K562 (cell line): ENCODE results near the gene NPEPPS. TPM values are rescaled to one million over a fixed set of nuclear protein-coding genes. Genes with fewer than 3 reads are reported as not detected.
A peak's percentile ranks its signal among the peaks of the same experiment; 100 is the strongest.

ENCODE experiments used
- ATAC-seq: fragments of 200-7000 bp; cut with Tn5 transposase; 3 replicates; pipeline ENCODE4 v1.9.1; 2020; ENCODE audit warnings: moderate library complexity
- BruUV-seq: library from RNA; stranded (reverse); fragments of 400-500 nt; replicated peaks from 2 replicates; lab custom pipeline; 2021; lab: Mats Ljungman, UMichigan
- CTCF ChIA-PET: fragments of 300-600 bp; formaldehyde crosslinking; extraction: SDS; loops from one replicate; lab custom pipeline; 2021; ENCODE audit warnings: low intra/inter-chr PET ratio; lab: Yijun Ruan, JAX
- POLR2A ChIA-PET: fragments of 300-600, 350-650 bp; sonication (Branson Sonifier 250); formaldehyde crosslinking; extraction: SDS; loops from one replicate; lab custom pipeline; 2021; ENCODE audit warnings: antibody characterized with exemption, inconsistent platforms; lab: Yijun Ruan, JAX
- DNase-seq, 4 experiments: peaks; one replicate each; pipeline versions ENCODE4 v3.0.0 to v3.0.0-alpha.2; 2011 to 2018; ENCODE audit warnings: low spot score in 3 of 4, mixed read lengths in 3 of 4; ENCODE audit errors: extremely low read depth in 1 of 4
- FAIRE-seq: peaks from 2 replicates; lab custom pipeline; 2011; peaks lifted over from hg19 to GRCh38; lab: Jason Lieb, UNC
- H2AFZ ChIP-seq: 2 replicates; pipeline ENCODE4 v1.6.0; 2011; ENCODE audit warnings: low read depth, low read length, control low read depth, inconsistent platforms
- H3K27ac ChIP-seq: fragments of 200-600 bp; 3 replicates; pipeline ENCODE4 v1.8.0; 2011; ENCODE audit warnings: low read depth, mild to moderate bottlenecking, control low read depth, inconsistent platforms, low read length, moderate library complexity, mixed read lengths; ENCODE audit errors: extremely low read depth
- H3K27me3 ChIP-seq, 2 experiments: fragments of 300-600 bp in 1 of 2; 2 replicates in 1 of 2; 3 replicates in 1 of 2; pipeline versions ENCODE4 v1.6.0 to v1.8.0; 2011; ENCODE audit warnings: inconsistent platforms in 2 of 2, low read length in 2 of 2, mild to moderate bottlenecking in 1 of 2, mixed read lengths in 1 of 2, moderate library complexity in 1 of 2; ENCODE audit not compliant: control insufficient read depth in 2 of 2, insufficient read depth in 2 of 2
- H3K36me3 ChIP-seq: fragments of 300-600 bp; 3 replicates; pipeline ENCODE4 v1.8.0; 2011; ENCODE audit warnings: mild to moderate bottlenecking, low read length, inconsistent platforms; ENCODE audit not compliant: control insufficient read depth, insufficient read depth
- H3K4me1 ChIP-seq, 2 experiments: fragments of 200-600 bp in 1 of 2; replicated peaks in 1 of 2; 2 replicates in 1 of 2; 3 replicates in 1 of 2; pipeline versions ENCODE4 v1.5.1 to v1.8.0; 2011; ENCODE audit warnings: inconsistent platforms in 2 of 2, low read length in 2 of 2, mild to moderate bottlenecking in 1 of 2, mixed read lengths in 1 of 2, moderate library complexity in 1 of 2; ENCODE audit not compliant: control insufficient read depth in 2 of 2, insufficient read depth in 2 of 2
- H3K4me2 ChIP-seq: 2 replicates; pipeline ENCODE4 v1.6.1; 2011; ENCODE audit warnings: low read length, control low read depth, inconsistent platforms, mixed read lengths; ENCODE audit not compliant: insufficient read depth
- H3K4me3 ChIP-seq: fragments of 200-600 bp; sonication (generic), shearing (Covaris generic); 2 replicates; pipeline ENCODE4 v1.5.1; 2016; ENCODE audit warnings: control low read depth, inconsistent platforms
- H3K79me2 ChIP-seq: fragments of 200-600 bp; 3 replicates; pipeline ENCODE4 v1.8.0; 2011; ENCODE audit warnings: low read length, inconsistent platforms; ENCODE audit not compliant: control insufficient read depth, insufficient read depth
- H3K9ac ChIP-seq, 2 experiments: 2 replicates each; pipeline versions ENCODE4 v1.6.0 to v1.6.1; 2011; ENCODE audit warnings: low read depth in 2 of 2, low read length in 2 of 2, control low read depth in 1 of 2, inconsistent platforms in 1 of 2, mild to moderate bottlenecking in 1 of 2, mixed read lengths in 1 of 2; ENCODE audit not compliant: insufficient read depth in 1 of 2
- H3K9me1 ChIP-seq: one replicate; pipeline ENCODE4 v1.6.0; 2011; ENCODE audit warnings: inconsistent platforms, mild to moderate bottlenecking, low read length, moderate library complexity; ENCODE audit not compliant: control insufficient read depth, insufficient read depth
- H3K9me3 ChIP-seq: replicated peaks from 2 replicates; pipeline ENCODE4 v1.5.1; 2011; ENCODE audit warnings: low read depth, low read length, inconsistent platforms; ENCODE audit not compliant: control insufficient read depth, insufficient read depth
- H4K20me1 ChIP-seq: replicated peaks from 2 replicates; pipeline ENCODE4 v1.6.1; 2011; ENCODE audit warnings: low read length, inconsistent platforms, mixed read lengths; ENCODE audit not compliant: control insufficient read depth, insufficient read depth
- C11orf30 ChIP-seq: fragments of 450-650 bp; IDR thresholded peaks from 2 replicates; pipeline ENCODE4 v1.6.1; 2016; ENCODE audit warnings: low read depth, mild to moderate bottlenecking
- LARP7 ChIP-seq: fragments of 450-650 bp; IDR thresholded peaks from 2 replicates; pipeline ENCODE4 v1.6.1; 2016
- MAFF ChIP-seq: IDR thresholded peaks from 2 replicates; pipeline ENCODE4 v1.6.1; 2012; ENCODE audit warnings: low read length, improper control_type of control experiment
- MAFG ChIP-seq: fragments of 450-650 bp; conservative IDR thresholded peaks from 2 replicates; pipeline ENCODE4 v1.6.1; 2016; ENCODE audit warnings: missing genetic modification characterization, missing compliant biosample characterization
- XRCC5 ChIP-seq: fragments of 200-400 bp; formaldehyde crosslinking; IDR thresholded peaks from 2 replicates; pipeline ENCODE4 v1.6.1; 2017; ENCODE audit warnings: low read depth, mild to moderate bottlenecking, low read length
- ZNF316 ChIP-seq: fragments of 450-650 bp; IDR thresholded peaks from 2 replicates; pipeline ENCODE4 v1.6.1; 2016
- WGBS: fragments of 100-300 bp; shearing (Covaris generic); methylation state at CpG from one replicate; pipeline ENCODE4 v1.1.6; 2016; ENCODE audit warnings: low coverage, mixed read lengths; ENCODE audit not compliant: insufficient coverage; ENCODE audit errors: missing lambda C conversion rate; 5-methylcytosine and 5-hydroxymethylcytosine counted together
- in situ Hi-C: fragments of 300-500 bp; cut with MboI; formaldehyde crosslinking; loops from 4 replicates; pipeline ENCODE4 v1.15.0; 2018; ENCODE audit warnings: inconsistent platforms, mixed read lengths
- intact Hi-C: fragments of 100-400 bp; cut with micrococcal nuclease; formaldehyde crosslinking; loops from 2 replicates; pipeline ENCODE4 v1.14.2; 2022
- polyA plus RNA-seq, 8 experiments: library from polyadenylated mRNA; depleted of rRNA in 4 of 8; stranded (reverse) in 5 of 8; unstranded in 3 of 8; fragments of >200 nt; fragmentation: Nextera tagmentation in 2 of 8; fragmentation: Illumina TruSeq in 1 of 8; extraction: Ambion mirVana in 2 of 8; extraction: Trizol in 1 of 8; gene quantifications; 2 replicates each; pipeline versions ENCODE4 v1.2.1 to v1.2.3, GENCODE V29; 2011 to 2014; ENCODE audit warnings: inconsistent platforms in 1 of 8, missing spikeins in 1 of 8
- total RNA-seq, 7 experiments: library from RNA; depleted of rRNA in 6 of 7; stranded (reverse); fragments of >200 nt in 6 of 7; fragmentation: Illumina TruSeq in 2 of 7; extraction: Trizol in 2 of 7; gene quantifications; 2 replicates each; pipeline versions ENCODE4 v1.2.1 to v1.2.3, GENCODE V29; 2011 to 2021; ENCODE audit warnings: low replicate concordance in 1 of 7
- TF ChIP-seq, protein P1 (sequence below): sonication (generic); formaldehyde crosslinking; IDR thresholded peaks from 2 replicates; pipeline ENCODE4 v1.4.0; 2020; ENCODE audit warnings: mild to moderate bottlenecking, missing genetic modification reagents
- TF ChIP-seq, protein P2 (sequence below): sonication (generic); formaldehyde crosslinking; IDR thresholded peaks from 2 replicates; pipeline ENCODE4 v1.8.1; 2023; ENCODE audit warnings: mild to moderate bottlenecking, missing genetic modification reagents

The NPEPPS gene
- total and polyA plus RNA-seq, 9 of the 15 experiments (the other 6 are each of a cell fraction or from before 2014, with no cell fraction given) = 21.4 to 108 (median 46.0) TPM

DNA sequence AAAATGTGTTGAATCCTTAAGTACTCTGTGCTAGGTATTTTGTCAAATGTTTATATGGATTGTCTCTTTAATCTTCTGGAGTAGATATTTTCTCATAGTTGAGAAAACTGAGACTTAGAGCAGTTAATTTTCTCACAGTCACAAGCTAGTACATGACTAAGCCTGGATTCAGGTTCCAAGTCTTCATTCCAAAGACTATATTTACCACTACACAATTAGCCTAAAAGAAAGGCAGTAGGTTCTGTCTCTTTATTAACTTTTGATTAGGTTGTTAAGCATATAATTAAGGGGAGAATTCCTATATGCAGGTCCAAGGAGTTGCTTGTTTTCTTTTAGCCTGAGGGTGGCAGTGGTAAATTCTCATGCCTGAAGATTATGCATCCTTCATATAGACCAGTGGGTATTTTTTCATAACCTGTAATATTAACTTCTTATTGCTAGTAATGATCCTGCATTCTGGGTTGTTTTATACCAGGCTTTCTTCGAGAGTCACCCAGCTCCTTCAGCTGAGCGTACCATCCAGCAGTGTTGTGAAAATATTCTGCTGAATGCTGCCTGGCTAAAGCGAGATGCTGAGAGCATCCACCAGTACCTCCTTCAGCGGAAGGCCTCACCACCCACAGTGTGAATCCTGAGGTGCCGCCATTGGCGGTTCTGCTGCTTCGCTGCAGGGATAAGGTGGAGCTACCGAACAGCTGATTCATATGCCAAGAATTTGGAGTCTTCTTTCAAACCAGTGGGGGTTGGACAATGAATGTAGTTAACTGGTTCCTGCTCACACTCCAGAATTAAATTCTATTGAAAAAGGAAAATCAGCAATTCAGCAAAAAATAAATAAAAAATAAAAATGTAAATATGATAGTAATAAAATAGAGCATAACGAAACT, 90.6 kb downstream of the NPEPPS start:
- H3K4me1 ChIP-seq = no peaks in the 10 kb centered on the region
- H3K79me2 ChIP-seq = no peaks in the 10 kb centered on the region
- no peaks in the 10 kb centered on the region for H3K27me3 ChIP-seq
- ChIA-PET POLR2A (interaction anchor here (0.7 kb wide), 1 partner anchor 9 kb away, joined by 3 read pairs; no protein-coding TSS in a partner anchor), CTCF (no interaction called here)
- FAIRE-seq (no peak), DNase-seq (no peak), ATAC-seq (no peak)
- peaks cover 66% of the 10 kb centered on the region for H3K36me3 ChIP-seq
- no peak overlapping the region for H3K27ac ChIP-seq
- H3K4me3 ChIP-seq = no peak overlapping the region
- no peaks in the 10 kb centered on the region for H3K9me3 ChIP-seq
- TF ChIP-seq, protein P1, sequence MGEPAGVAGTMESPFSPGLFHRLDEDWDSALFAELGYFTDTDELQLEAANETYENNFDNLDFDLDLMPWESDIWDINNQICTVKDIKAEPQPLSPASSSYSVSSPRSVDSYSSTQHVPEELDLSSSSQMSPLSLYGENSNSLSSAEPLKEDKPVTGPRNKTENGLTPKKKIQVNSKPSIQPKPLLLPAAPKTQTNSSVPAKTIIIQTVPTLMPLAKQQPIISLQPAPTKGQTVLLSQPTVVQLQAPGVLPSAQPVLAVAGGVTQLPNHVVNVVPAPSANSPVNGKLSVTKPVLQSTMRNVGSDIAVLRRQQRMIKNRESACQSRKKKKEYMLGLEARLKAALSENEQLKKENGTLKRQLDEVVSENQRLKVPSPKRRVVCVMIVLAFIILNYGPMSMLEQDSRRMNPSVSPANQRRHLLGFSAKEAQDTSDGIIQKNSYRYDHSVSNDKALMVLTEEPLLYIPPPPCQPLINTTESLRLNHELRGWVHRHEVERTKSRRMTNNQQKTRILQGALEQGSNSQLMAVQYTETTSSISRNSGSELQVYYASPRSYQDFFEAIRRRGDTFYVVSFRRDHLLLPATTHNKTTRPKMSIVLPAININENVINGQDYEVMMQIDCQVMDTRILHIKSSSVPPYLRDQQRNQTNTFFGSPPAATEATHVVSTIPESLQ (CRISPR knock-in tag) = no peak
- TF ChIP-seq MAFG (tag) (peak; percentile 75), LARP7 (no peak), ZNF316 (peak; percentile 92), XRCC5 (no peak), MAFF (peak; percentile 51; the same call in 1 of the 2 replicates), C11orf30 (peak; percentile 85)
- TF ChIP-seq, protein P2, sequence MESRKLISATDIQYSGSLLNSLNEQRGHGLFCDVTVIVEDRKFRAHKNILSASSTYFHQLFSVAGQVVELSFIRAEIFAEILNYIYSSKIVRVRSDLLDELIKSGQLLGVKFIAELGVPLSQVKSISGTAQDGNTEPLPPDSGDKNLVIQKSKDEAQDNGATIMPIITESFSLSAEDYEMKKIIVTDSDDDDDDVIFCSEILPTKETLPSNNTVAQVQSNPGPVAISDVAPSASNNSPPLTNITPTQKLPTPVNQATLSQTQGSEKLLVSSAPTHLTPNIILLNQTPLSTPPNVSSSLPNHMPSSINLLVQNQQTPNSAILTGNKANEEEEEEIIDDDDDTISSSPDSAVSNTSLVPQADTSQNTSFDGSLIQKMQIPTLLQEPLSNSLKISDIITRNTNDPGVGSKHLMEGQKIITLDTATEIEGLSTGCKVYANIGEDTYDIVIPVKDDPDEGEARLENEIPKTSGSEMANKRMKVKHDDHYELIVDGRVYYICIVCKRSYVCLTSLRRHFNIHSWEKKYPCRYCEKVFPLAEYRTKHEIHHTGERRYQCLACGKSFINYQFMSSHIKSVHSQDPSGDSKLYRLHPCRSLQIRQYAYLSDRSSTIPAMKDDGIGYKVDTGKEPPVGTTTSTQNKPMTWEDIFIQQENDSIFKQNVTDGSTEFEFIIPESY (CRISPR knock-in tag) = 0 out of 2 replicates have a peak, but pooled peaks have one; percentile 62
- no TSS peak for BruUV-seq
- H3K9ac ChIP-seq = no peak overlapping the region
- H2AFZ ChIP-seq = no peak overlapping the region
- 81% methylated on average over 9 of the region's 9 CpGs for WGBS
- intact Hi-C loops (no loop called here), in situ Hi-C loops (loop anchor here (25.0 kb wide), 1 partner anchor 634 kb away; the partner anchor contains the start of gene RPRML)
- no peaks in the 10 kb centered on the region for H3K9me1 ChIP-seq
- H4K20me1 ChIP-seq = no peaks in the 10 kb centered on the region
- no peak overlapping the region for H3K4me2 ChIP-seq
